SW480 (cell line): Measurements from ENCODE around the gene TRAPPC2L.

Experiments
- DNase-seq: peaks from one replicate; pipeline ENCODE4 v3.0.0-alpha.2; 2016; ENCODE audit warnings: low spot score

The TRAPPC2L gene, protein sequence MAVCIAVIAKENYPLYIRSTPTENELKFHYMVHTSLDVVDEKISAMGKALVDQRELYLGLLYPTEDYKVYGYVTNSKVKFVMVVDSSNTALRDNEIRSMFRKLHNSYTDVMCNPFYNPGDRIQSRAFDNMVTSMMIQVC

DNA sequence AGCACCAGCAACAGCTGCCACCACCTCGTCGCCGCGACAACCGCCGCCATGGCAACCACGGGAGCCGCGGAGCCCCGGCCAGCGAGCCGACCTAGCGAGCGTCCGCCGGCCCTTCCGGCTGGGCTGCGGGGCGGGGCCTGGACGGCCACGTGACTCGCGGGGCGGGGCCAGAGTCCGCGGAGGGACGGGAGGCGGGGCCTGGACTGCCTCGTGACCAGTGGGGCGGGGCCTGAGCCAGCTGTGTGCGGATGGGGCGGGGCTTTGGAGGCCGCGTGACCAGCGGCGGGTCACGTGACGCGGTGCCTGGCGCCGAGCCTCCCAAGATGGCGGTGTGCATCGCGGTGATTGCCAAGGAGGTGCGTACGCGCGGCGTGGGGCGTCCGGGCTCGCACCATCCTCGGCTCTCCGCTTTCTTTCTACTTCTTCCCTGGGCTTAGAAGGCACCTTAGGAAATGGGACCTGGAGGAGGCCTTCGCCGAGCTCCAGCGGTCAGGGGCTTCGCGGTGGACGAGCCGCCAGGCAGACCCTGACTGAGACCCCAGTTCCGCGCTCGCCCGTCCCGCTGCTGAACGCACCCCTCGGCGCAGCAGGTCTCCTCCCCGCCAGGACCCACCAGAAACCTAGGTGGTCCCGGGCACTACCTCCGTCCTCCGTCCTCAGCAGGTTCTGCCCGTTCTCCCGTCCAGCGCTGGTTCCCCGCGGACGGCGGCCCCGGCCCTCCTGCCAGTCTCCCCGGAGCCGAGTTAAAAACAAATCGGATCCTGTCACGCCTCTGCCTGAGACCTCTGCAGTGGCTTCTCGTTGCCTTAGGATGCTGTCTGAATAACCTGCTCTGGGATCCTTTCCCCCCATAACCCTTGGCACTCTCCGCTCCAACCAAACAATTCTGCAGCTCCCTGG, at the start of gene TRAPPC2L, which contains the start of gene GALNS:
TSS of gene TRAPPC2L (plus strand) at position 300 of the 900 bp plus-strand sequence. CDS start at position 324, 24 bp downstream.
TSS of gene GALNS (minus strand) at position 120 of the 900 bp plus-strand sequence. CDS start at position 50, 70 bp downstream.
- DNase-seq: peak; percentile 89

DNA sequence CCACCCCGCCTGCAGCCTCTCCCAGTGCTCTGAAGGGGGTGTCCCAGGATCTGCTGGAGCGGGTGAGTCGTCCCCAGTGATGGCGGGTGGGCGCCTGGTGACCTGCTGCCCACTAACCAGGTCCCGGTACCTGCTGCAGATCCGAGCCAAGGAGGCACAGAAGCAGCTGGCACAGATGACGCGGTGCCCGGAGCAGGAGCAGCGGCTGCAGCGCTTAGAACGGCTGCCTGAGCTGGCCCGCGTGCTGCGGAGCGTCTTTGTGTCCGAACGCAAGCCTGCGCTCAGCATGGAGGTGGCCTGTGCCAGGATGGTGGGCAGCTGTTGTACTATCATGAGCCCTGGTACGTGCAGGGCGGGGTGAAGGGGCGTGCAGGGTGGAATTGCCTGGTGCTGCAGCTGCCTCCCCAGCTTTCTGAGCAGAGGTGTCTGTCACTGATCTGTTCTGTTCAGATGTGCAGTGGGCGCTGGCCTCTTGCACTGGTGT, 49.7 kb upstream of the TRAPPC2L start:
- DNase-seq: no peak

DNA sequence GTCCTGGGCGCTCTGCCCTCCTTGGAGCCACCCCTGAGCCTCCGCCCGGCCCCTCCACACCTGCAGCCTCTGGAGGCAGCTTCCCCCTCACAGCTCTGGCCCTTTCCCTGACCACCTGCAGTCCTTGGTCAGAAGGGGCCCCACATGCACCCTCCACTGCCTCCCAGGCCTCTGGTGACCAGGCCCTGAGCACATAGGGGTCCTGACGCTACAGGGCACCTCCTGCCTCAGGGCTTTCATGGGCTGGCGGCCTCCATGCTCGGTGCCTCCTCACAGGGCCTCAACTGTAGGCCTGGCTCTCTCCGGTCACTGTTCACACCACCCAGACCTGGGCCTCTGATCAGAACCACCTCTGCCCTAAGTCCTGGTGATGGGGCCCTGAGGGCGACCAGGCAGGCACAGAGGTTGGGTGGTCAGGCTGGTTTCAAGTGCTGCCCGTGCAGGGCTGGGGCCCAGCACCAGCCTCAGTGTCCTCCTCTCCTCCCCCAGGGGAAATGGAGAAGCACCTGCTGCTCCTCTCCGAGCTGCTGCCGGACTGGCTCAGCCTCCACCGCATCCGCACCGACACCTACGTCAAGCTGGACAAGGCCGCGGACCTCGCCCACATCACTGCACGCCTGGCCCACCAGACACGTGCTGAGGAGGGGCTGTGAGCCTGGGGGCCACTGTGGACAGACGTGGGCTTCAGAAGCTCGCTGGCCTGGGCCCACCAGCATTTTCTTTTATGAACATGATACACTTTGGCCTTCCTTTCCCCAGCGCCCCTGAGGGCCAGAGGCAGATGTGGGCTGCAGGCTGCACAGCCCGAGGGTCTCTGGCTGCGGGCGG, 49.1 kb upstream of the TRAPPC2L start:
- no peak for DNase-seq

DNA sequence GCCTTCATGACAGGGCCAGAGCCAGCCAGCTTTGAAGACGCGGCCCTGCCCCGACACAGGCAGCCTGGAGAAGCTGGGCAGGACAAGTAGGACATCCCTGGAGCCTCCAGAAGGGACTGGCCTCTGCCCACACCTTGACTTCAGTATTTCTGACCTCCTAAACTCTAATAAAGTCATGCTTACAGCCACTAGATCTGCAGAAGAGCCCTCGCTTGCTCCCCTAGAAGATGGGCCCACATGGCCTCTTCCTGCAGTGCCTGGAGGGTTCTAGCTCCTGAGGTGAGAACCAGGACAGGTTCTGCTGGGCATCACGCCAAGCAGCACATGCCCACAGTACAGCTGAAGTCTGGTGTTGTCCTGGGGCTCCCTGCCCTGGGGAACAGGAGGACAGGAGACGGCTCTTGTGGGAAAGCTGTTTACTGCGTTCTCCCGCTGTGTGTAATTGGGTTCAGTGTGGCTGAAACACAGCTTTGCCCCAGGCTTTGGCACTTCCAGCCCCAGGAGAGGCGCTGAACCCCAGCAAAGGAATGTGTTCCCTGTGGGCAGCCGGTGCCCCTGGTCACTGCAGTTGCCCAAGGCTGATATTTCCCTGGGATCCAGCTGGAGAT, 47.8 kb upstream of the TRAPPC2L start:
- DNase-seq: no peak

DNA sequence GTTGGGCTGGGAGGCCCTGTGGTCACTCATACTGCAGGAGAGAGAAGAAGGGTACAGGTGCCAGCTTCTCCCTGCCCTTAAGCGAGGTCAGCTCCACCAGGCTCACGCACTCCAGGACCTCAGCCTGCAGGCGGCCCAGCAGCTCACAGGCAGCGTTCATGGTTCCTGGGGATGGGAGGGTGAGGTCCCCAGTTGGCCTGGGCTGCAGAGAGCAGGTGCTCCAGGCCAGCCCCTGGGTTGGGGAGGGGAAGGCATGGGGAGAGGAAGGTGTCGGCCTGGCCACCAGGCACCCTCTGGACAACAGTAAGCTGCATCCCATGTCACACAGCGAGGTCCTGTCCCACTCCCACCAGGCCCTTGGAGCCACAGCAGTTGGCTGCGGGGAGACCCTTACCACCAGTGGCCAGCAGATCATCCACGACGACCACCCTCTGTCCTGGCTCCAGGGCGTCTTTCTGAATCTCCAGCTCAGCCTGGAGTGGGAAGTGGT, 47.2 kb upstream of the TRAPPC2L start:
- no peak for DNase-seq

DNA sequence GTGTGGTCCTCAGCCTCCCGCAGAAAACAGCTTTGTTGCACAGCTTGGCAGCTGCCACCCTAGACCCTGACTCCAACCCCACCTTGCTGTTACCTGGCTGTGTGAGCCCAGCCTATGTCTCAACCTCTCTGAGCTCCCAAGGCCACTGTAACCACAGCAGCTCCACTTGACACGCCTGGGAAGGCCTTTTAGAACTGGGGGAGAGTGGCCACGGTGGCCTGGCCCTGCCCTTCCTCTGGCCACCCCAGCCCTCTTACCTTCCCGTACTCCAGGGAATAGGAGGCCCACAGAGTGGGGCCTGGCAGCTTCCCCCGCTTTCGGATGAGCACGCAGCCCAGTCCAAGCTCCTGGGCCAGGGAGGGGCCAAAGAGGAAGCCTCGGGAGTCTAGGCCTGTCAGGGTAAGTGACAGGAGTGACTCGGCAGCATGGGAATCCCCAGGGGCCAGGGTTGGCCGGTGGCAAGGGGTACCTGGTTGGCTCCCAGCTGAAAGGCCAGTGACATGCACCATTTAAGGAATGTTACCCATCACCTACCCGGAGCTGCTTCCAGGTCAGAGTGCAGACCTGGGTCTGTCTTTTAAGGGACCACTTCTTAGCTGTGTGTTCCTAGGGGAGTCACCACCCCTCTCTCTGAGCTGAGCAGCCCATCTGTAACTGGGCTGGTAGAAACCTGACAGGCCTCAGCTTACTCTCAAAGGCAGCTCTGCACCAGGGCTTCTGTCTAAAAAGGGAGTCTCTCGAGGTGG, 46.6 kb upstream of the TRAPPC2L start:
- no peak for DNase-seq

DNA sequence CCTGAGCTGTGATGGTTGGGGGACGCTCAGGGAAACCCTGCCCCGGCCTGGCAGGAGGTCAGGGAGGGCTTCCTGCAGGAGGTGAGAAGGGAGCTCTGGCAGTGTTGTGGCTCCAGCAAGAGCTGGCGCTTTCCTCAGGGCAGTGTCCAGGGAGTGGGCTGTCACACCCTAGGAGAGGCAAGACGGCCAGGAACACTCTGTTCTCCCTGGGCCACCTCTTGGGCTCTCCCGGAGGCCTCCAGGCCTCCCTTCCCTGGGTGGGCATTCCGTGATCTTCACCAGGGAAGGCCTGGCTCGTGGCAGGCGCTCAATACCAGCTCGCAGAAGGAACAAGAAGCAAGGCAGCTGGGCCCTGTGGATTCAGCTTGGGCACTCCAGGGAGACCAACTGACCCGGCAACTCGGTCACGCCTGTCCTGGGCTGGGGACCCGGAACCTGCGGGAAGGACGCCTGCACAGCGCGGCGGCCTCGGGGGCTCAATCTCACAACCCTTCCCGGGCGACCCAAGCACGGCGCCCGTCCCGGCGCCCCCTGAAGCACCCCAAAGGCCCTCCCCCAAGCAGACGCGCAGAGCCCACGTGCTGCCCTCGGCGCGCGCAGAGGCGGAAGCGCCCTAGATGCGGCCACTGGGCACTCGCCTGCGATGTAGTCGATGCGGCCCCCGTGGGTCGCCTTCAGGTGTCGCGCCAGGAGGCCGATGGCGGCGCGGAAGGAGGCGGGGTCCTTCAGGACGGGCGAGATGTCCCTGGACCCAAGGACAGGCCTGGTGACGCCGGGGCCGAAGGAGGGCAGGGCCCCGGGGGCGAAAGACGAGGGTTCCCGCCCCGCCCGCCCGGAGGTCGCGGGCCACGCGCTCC, 45.8 kb upstream of the TRAPPC2L start:
- DNase-seq: peak; percentile 75

DNA sequence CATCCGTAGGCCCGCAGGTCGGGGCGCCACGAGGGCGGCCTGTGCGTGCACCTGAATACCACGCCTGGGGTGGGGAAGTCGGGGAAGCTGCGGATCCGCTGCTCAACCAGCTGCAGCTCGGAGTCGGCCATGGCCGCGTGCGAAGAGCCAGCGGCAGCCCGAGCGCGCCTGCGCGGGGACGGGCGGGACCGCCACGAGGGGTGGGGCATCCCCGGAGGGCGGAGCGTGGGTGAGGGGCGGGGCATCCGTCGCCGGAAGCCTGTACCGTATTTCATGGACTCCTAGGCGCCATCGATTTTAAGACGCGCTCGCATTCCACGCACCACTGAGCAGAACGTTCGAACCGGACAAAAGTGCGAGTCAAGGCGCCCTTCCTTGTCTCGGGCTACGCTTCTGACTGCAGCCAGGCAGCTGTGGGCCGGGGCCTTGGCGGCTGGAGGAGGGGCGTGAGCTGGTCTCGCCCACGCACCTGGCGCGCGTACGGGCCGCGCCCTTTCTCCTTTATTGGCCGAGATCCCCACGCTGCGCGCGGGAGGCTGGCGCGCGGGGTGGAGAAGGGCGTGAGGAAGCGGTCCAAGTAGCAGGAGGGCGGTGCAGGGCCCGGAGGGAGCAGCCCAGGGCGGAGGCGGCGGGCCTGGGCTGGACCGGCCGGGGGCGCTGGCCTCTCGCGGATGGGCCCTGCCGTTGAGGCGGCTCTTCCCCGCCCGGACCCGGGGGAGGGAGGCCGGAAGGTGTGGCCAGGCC, 45.0 kb upstream of the TRAPPC2L start, which contains the start of gene APRT:
TSS of gene APRT (minus strand) at position 160 of the 744 bp plus-strand sequence. CDS start at position 131, 29 bp downstream.
- peak; percentile 94 for DNase-seq

DNA sequence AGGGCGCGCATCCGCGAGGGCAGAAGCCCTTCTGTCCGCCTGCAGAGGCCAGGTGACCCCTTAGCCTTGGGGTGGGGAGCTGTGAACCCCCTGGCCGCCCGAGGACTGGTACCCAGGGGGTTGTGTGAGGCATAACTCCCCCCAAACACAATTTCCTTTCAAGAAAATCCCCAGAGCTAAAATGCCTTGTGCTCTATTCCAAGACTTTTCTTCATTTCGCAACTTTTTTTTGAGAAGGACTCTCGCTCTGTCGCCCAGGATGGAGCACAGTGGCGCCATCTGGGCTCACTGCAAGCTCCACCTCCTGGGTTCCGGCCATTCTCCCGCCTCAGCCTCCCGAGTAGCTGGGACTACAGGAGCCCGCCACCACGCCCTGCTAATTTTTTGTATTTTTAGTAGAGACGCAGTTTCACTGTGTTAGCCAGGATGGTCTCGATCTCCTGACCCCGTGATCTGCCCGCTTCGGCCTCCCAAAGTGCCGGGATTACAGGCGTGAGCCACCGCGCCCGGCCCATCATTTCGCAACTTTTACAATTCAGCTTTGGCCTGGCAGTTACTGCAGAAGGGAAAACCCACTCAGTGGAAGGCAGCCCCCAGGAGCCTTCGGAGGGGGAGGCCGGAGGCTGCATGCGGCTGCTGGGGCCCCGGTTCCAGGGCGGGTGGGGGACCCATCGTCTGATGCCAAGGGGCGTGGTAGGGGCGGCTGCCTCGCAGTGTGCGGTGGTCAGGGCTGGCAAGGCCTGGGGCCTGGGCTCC, 44.2 kb upstream of the TRAPPC2L start:
- no peak for DNase-seq

DNA sequence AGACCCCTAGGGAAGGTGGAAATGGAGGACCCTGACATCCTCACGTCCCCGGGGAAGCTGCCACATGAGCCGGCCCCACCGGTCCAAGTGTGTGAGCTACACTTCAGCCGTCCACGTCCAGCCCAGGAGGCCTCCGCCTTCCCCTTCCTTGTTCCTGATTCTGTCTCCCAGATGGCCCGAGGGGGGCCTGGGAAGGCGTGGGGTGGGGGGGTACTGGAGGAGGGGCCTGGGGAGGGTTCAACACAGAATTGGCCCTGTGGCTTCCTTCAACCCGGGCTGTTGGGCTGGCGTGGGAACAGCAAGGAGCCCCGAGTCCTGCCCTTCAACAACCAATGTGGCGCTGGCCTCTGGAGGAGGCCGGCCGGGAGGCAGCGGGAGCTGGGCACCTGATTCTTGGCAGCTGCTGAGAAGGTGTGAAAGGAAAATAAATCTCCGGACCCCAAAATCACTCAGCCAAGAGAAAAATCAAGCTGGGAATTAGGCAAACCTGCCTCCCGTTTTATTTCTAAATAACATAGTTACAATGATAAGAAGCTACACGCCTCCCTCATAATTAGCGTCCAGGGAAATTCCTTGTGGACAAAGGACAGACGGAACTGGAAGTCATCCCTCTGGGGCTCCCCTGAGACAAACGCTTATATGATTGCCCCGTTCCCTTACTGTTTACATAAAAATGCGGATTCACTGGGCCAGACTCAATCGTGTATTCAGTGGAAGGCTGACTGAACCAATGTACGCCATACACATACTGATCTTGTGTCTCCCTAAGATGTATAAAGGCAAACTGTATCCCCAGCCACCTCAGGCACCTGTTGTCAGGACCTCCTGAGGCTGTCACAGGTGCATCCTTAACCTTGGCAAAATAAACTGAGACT, 43.4 kb upstream of the TRAPPC2L start:
- no peak for DNase-seq

DNA sequence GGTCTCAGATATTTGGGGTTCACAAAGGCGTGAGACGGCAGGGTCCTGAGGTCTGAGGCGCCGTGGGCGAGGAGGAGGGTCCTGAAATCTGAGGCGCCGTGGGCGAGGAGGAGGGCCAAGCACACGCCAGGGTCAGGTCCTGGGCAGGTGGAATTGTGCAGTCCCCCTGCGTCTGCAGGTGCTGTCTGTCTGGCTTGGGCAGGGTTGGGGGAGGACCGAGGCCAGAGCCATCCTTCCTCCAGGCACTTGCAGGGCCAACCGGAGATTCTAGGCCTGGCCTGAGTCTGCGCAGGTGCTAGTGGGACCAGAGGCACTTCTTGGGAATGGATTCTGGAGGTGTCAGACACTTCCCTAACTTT, 42.8 kb upstream of the TRAPPC2L start:
- no peak for DNase-seq

DNA sequence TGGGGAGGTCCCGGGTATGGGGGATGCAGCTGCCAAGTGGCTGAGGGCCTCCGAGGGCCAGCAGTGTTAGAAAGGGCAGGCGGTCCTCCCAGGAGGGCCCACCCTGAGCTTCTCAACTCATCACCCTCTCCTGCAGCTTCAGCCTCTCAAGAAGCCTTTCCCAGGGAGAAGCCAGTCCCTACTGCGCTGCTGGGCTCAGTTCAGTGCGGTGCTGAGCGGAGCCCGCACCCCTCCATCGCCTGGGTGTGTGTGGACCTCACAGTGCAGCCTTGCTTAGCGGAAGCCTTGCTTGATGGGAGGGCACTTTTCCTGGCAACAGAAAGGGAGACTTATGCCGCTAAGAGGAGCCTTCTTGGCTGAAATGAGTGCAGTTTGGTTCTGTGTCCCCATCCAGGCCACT, 41.7 kb upstream of the TRAPPC2L start:
- DNase-seq: no peak

DNA sequence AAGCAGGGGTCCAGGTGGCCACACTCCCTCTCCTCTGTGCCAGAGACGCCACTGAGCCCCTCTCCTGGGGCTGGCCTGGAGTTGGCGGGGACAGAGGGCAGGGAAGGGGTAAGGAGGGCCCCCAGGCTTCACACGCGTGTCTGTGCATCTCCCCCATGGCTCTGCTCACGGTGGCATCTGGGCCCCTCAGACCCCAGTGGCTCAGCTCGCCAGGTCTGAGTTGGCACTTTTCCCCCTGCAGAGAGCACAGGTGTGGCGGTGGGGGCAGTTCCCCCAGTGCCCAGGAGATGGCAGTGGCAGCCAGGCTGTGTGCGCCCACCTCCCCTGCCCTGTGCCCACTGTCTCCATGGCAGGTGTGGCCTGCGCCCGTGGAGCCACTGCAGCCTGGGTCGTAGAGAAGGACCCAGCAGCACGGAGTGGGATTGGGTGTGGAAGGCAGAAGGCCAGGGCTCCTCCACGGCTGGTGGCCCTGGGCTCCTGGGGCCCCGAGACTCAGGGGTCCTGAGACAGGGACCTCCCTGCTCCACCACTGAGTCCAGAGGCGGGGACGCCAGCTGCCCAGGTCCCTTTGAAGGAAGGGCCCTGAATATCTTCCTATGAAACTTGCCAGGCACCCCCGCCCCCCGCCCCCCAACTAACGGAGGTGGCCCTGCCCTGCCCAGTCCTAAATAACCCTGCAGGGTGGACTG, 40.9 kb upstream of the TRAPPC2L start:
- DNase-seq: peak; percentile 40

DNA sequence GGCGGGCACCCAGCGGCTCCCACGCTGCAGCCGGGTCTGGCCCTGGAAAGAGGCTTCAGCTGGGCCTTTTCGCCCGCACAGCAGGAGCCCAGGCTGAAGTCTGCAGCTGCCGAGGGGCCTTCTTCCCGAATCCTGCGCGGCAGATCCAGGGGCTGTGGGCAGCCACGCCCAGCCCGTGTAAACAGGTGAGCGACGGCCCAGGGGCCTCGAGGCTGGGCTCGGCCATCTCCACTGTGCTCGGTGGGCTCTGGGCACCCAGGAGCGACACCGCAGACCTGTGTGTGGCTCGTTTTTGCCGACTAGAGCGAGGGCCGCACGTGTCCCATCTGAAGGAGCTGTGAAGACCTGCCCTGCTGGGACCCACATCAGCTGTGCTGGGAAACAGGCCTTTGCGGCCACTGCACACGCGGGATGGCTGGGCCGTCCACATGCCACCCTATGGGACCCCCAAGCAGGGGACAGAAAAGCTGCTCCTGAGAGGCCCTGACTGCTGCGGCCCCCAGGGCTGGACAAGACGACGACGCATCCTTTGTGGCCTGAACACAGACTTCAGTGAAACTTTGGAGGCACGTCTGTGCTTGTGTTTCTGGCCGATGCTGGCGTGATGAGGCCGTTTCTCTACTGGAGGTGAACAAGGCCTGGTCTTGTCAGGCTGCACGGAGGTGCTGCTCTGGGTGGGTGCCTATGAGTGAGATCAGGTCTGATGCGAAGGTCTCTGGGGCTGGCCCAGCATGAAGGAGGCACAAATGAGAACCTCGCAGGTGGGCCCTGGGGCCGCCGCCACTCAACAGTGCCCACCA, 40.0 kb upstream of the TRAPPC2L start:
- no peak for DNase-seq

DNA sequence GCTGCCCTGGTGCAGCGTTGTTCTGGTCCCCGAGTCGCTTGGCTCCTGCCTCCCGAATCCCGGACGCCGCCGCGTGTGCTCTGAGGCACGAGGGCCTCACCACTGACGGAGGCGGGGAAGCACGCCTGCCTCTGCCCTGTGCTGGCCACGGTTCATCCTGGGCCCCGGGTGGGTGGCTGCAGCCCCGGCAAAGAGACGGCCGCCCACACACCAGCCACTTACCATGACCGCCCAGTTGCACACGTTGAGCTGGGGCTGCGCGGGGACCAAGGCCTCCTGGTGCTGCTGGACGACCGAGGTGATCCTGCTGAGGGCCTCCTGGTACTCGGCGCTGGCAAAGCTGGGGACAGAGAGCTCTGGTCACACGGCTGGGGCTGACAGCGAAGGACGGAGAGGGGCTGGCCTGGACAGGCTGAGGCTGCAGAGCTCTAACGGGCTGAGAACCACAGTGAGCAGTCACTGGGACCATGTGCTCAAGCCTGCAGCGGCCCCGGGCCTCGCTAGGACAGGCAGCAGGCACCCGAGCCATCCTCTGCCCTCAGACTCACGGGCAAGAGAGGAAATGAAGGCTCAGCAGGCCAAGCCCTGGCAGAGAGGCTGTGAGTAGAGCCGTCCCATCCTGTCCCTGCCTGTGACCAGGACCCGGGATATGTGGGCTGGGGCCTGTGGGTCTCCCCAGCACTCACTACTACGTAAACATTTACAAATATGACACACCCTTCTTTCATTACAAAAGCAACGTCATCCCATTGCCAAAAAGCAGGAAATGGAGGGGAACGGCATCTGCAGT, 38.9 kb upstream of the TRAPPC2L start:
- no peak for DNase-seq
